Transverse colon (tissue), 4 donors: ENCODE measurements around the gene CD33. TPM values are rescaled to one million over a fixed set of nuclear protein-coding genes. Genes with fewer than 3 reads are reported as not detected.

Experiments
- DNase-seq: peaks from one replicate; pipeline ENCODE4 v3.0.0-alpha.2; 2019
- H3K27ac ChIP-seq, 4 donors: fragments of 200-600 bp; sonication (generic); 2 replicates each; pipeline ENCODE4 v1.5.1; 2016 to 2018; ENCODE audit warnings: inconsistent platforms in 4 of 4
- H3K27me3 ChIP-seq: fragments of 200-600 bp; sonication (generic); 2 replicates; pipeline ENCODE4 v1.5.1; 2017; ENCODE audit warnings: inconsistent platforms
- H3K36me3 ChIP-seq, 4 donors: fragments of 200-600 bp; sonication (generic); 2 replicates each; pipeline ENCODE4 v1.5.1; 2017 to 2019; ENCODE audit warnings: inconsistent platforms in 4 of 4
- H3K4me1 ChIP-seq, 4 donors: fragments of 200-600 bp; sonication (generic); 2 replicates each; pipeline ENCODE4 v1.5.1; 2017 to 2020; ENCODE audit warnings: inconsistent platforms in 4 of 4
- H3K4me3 ChIP-seq, 4 donors: fragments of 200-600 bp; sonication (generic); 1 replicate in 1 of 4; 2 replicates in 3 of 4; pipeline versions ENCODE4 v1.5.1 to v1.6.1; 2017 to 2019; ENCODE audit warnings: inconsistent platforms in 4 of 4
- H3K9me3 ChIP-seq, 2 donors: fragments of 200-600 bp; sonication (generic); 2 replicates each; pipeline ENCODE4 v1.5.1; 2017 to 2019; ENCODE audit warnings: inconsistent platforms in 2 of 2
- CTCF ChIP-seq, 5 experiments: fragments of 200-600 bp in 3 of 5; fragments of 450-650 bp in 2 of 5; sonication (generic) in 3 of 5; IDR thresholded peaks; 1 replicate in 2 of 5; 2 replicates in 3 of 5; pipeline ENCODE4 v1.5.1; 2016 to 2017; ENCODE audit warnings: antibody characterized with exemption in 5 of 5, inconsistent platforms in 3 of 5, mild to moderate bottlenecking in 2 of 5, moderate library complexity in 1 of 5
- EP300 ChIP-seq: sonication (generic); formaldehyde crosslinking; IDR thresholded peaks from one replicate; pipeline ENCODE4 v1.6.1; 2017; ENCODE audit warnings: antibody characterized with exemption, low read depth
- POLR2A ChIP-seq: fragments of 450-650 bp; IDR thresholded peaks from one replicate; pipeline ENCODE4 v1.6.1; 2016; ENCODE audit warnings: antibody characterized with exemption, mild to moderate bottlenecking, moderate library complexity
- POLR2AphosphoS5 ChIP-seq, 3 donors: sonication (generic); formaldehyde crosslinking; IDR thresholded peaks; one replicate each; pipeline ENCODE4 v1.6.1; 2016; ENCODE audit warnings: antibody characterized with exemption in 3 of 3
- WGBS, 2 donors: methylation state at CpG; one replicate each; pipeline ENCODE4 v1.1.5; 2018; ENCODE audit warnings: low coverage in 1 of 2; 5-methylcytosine and 5-hydroxymethylcytosine counted together
- in situ Hi-C, 4 donors: fragments of 200-750 bp; cut with MboI; loops; one replicate each; pipeline versions ENCODE4 v1.15.0 to v1.15.1; 2017; ENCODE audit warnings: low sequenced_read_pairs in 3 of 4, low pct_ligation_motif_present in 1 of 4, low pct_unique_long_range_greater_than_20kb in 1 of 4
- intact Hi-C: fragments of 100-400 bp; cut with DNase I; formaldehyde crosslinking; loops from one replicate; pipeline ENCODE4 v1.15.1; 2023; ENCODE audit warnings: low total_unique reads
- total RNA-seq, 4 donors: library from RNA; depleted of rRNA; stranded (reverse); fragments of >200 nt; gene quantifications; one replicate each; pipeline ENCODE4 v1.1.0, GENCODE V29; 2016

The CD33 gene
- total RNA-seq, 4 donors from 2014 or later: 2.5 to 2.6 TPM; not detected in 2

GRCh38 chr19:51250786-51251467 is 26.0 kb downstream of the CD33 start, which contains the start of gene SIGLECL1:
SIGLECL1 (plus strand) TSS chr19:51251080; CDS start chr19:51264073, 12,993 bp downstream.
- in situ Hi-C loops: no loop called here

GRCh38 chr19:51251468-51251820 is 26.6 kb downstream of the CD33 start:
- TF ChIP-seq CTCF (IDR thresholded peaks at IDR 0.05): no peak
- no peak for TF ChIP-seq POLR2AphosphoS5 (IDR thresholded peaks at IDR 0.05)
- Histone ChIP-seq H3K36me3 (no peaks in the 10 kb centered on the region), H3K4me1 (no peaks in the 10 kb centered on the region), H3K4me3 (no peak overlapping the region), H3K9me3 (no peaks in the 10 kb centered on the region), H3K27ac (no peak overlapping the region), H3K27me3 (no peaks in the 10 kb centered on the region)
- in situ Hi-C loops: no loop called here
- intact Hi-C loops: no loop called here
- WGBS, 2 donors: 40 to 71% methylated on average over 1 to 9 of the region's 9 CpGs
- no peak for DNase-seq

More at GRCh38 chr19:51250786-51251467, 26.0 kb downstream of the CD33 start, which contains the start of gene SIGLECL1:
- Histone ChIP-seq H3K27me3 (no peaks in the 10 kb centered on the region), H3K4me1 (no peaks in the 10 kb centered on the region), H3K9me3 (no peaks in the 10 kb centered on the region), H3K36me3 (no peaks in the 10 kb centered on the region), H3K4me3 (no peak within 1 kb of the TSS), H3K27ac (no peak within 1 kb of the TSS)
- DNase-seq: no peak
- WGBS, 2 donors: 90% methylated on average over 21 of the region's 23 CpGs; no CpG with 5 or more reads in 1 of the 2 donors
- intact Hi-C loops: no loop called here
- TF ChIP-seq CTCF (IDR thresholded peaks at IDR 0.05): no peak

GRCh38 chr19:51252306-51253079 is 27.6 kb downstream of the CD33 start:
- TF ChIP-seq CTCF (IDR thresholded peaks at IDR 0.05): no peak
- no peak for TF ChIP-seq POLR2AphosphoS5 (IDR thresholded peaks at IDR 0.05)
- no peak for TF ChIP-seq EP300
- TF ChIP-seq POLR2A: no peak
- no peaks in the 10 kb centered on the region for H3K9me3 ChIP-seq
- H3K27ac ChIP-seq: no peak overlapping the region
- DNase-seq: no peak
- WGBS, 2 donors: 57 to 65% methylated on average over 5 to 9 of the region's 9 CpGs
- intact Hi-C loops (no loop called here), in situ Hi-C loops (no loop called here)
- no peaks in the 10 kb centered on the region for H3K27me3 ChIP-seq
- no peaks in the 10 kb centered on the region for H3K4me1 ChIP-seq
- no peaks in the 10 kb centered on the region for H3K36me3 ChIP-seq
- H3K4me3 ChIP-seq: no peak overlapping the region

GRCh38 chr19:51253088-51253806 is 28.4 kb downstream of the CD33 start:
- WGBS, 2 donors: 59 to 90% methylated on average over 1 of the region's 1 CpG
- in situ Hi-C loops: no loop called here

More at GRCh38 chr19:51253088-51253806, 28.4 kb downstream of the CD33 start:
- no peak overlapping the region for H3K4me3 ChIP-seq
- no peaks in the 10 kb centered on the region for H3K36me3 ChIP-seq
- H3K4me1 ChIP-seq: no peaks in the 10 kb centered on the region
- no peaks in the 10 kb centered on the region for H3K27me3 ChIP-seq
- no peaks in the 10 kb centered on the region for H3K9me3 ChIP-seq
- intact Hi-C loops: no loop called here
- no peak for TF ChIP-seq EP300
- TF ChIP-seq CTCF (IDR thresholded peaks at IDR 0.05): no peak
- TF ChIP-seq POLR2A: no peak
- no peak for TF ChIP-seq POLR2AphosphoS5 (IDR thresholded peaks at IDR 0.05)
- H3K27ac ChIP-seq: no peak overlapping the region
- no peak for DNase-seq
